ENCODE measurements around the gene ALDH9A1.
A peak's percentile ranks its signal among the peaks of the same experiment; 100 is the strongest.
"Not testable (repeated sequence)": the region's sequence is repeated elsewhere in the genome, so short reads cannot be mapped to it uniquely, and the experiment has no call there.

ALDH9A1 gene

GRCh38 chr1:165686121-165686970 lies 12.0 kb downstream of the ALDH9A1 start:
- H2AFZ ChIP-seq (ENCODE audit: low read length), result no peak overlapping the region
- H3F3A ChIP-seq (ENCODE audit: low read depth), result no peaks in the 10 kb centered on the region
- peak; percentile 69 for TF ChIP-seq CTCF (conservative IDR thresholded peaks at IDR 0.05; ENCODE audit: low read length)
- no peak for TF ChIP-seq EZH2phosphoT487 (IDR thresholded peaks at IDR 0.05; ENCODE audit: borderline replicate concordance)
- H3K9me2 ChIP-seq (replicated peaks; ENCODE audit: low read depth, low read length), result no peaks in the 10 kb centered on the region
- no peaks in the 10 kb centered on the region for H3K27me3 ChIP-seq (ENCODE audit: insufficient read depth, low read length, poor library complexity, severe bottlenecking)
- no peak overlapping the region for H3K4me3 ChIP-seq (ENCODE audit: low read length, poor library complexity, severe bottlenecking)
- peaks cover 21% of the 10 kb centered on the region for H3K4me1 ChIP-seq (ENCODE audit: insufficient read depth, low read length, poor library complexity, severe bottlenecking)
- no peaks in the 10 kb centered on the region for H3K9me3 ChIP-seq (ENCODE audit: insufficient read depth, low read depth, low read length)
- peak overlapping the region; percentile 10 for H3K9ac ChIP-seq (ENCODE audit: low read depth, low read length, poor library complexity, severe bottlenecking)
- peaks cover 23% of the 10 kb centered on the region for H4K20me1 ChIP-seq (ENCODE audit: insufficient read depth, low read length, poor library complexity, severe bottlenecking)
- H3K4me2 ChIP-seq (ENCODE audit: low read depth, low read length, poor library complexity, severe bottlenecking), result peak overlapping the region; percentile 29
- H3K79me2 ChIP-seq (ENCODE audit: insufficient read depth, low read length), result peaks cover 82% of the 10 kb centered on the region
- H3K36me3 ChIP-seq (ENCODE audit: insufficient read depth, low read length), result peaks cover 35% of the 10 kb centered on the region

GRCh38 chr1:165683848-165684485 lies 14.4 kb downstream of the ALDH9A1 start:
- TF ChIP-seq CTCF (conservative IDR thresholded peaks at IDR 0.05; ENCODE audit: low read length) (no peak), EZH2phosphoT487 (IDR thresholded peaks at IDR 0.05; ENCODE audit: borderline replicate concordance) (no peak)
- Histone ChIP-seq H4K20me1 (ENCODE audit: insufficient read depth, low read length, poor library complexity, severe bottlenecking) (peaks cover 22% of the 10 kb centered on the region), H3F3A (ENCODE audit: low read depth) (no peaks in the 10 kb centered on the region), H3K79me2 (ENCODE audit: insufficient read depth, low read length) (peaks cover 64% of the 10 kb centered on the region), H3K27me3 (ENCODE audit: insufficient read depth, low read length, poor library complexity, severe bottlenecking) (no peaks in the 10 kb centered on the region), H3K9me3 (ENCODE audit: insufficient read depth, low read depth, low read length) (no peaks in the 10 kb centered on the region), H2AFZ (ENCODE audit: low read length) (no peak overlapping the region), H3K4me3 (ENCODE audit: low read length, poor library complexity, severe bottlenecking) (no peak overlapping the region), H3K9ac (ENCODE audit: low read depth, low read length, poor library complexity, severe bottlenecking) (no peak overlapping the region), H3K4me2 (ENCODE audit: low read depth, low read length, poor library complexity, severe bottlenecking) (no peak overlapping the region), H3K4me1 (ENCODE audit: insufficient read depth, low read length, poor library complexity, severe bottlenecking) (peaks cover 17% of the 10 kb centered on the region), H3K9me2 (replicated peaks; ENCODE audit: low read depth, low read length) (no peaks in the 10 kb centered on the region), H3K36me3 (ENCODE audit: insufficient read depth, low read length) (peaks cover 58% of the 10 kb centered on the region)

DNA sequence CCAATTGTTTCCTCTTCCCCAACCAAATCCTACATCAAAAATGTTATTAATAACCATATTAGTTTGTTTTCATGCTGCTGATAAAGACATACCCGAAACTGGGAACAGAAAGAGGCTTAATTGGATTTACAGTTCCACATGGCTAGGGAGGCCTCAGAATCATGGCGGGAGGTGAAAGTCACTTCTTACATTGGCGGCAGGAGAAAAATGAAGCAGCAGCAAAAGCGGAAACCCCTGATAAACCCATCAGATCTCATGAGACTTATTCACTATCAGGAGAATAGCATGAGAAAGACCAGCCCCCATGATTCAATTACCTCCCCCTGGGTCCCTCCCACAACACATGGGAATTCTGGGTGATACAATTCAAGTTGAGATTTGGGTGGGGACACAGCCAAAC lies 17.6 kb downstream of the ALDH9A1 start:
- not testable (repeated sequence) for H3K27me3 ChIP-seq (ENCODE audit: insufficient read depth, low read length, poor library complexity, severe bottlenecking); H3K4me1 ChIP-seq (ENCODE audit: insufficient read depth, low read length, poor library complexity, severe bottlenecking); H3K9me3 ChIP-seq (ENCODE audit: insufficient read depth, low read depth, low read length); H2AFZ ChIP-seq (ENCODE audit: low read length); H3K4me2 ChIP-seq (ENCODE audit: low read depth, low read length, poor library complexity, severe bottlenecking); H4K20me1 ChIP-seq (ENCODE audit: insufficient read depth, low read length, poor library complexity, severe bottlenecking); H3K9ac ChIP-seq (ENCODE audit: low read depth, low read length, poor library complexity, severe bottlenecking); H3F3A ChIP-seq (ENCODE audit: low read depth); H3K9me2 ChIP-seq (replicated peaks; ENCODE audit: low read depth, low read length); H3K4me3 ChIP-seq (ENCODE audit: low read length, poor library complexity, severe bottlenecking)
- Histone ChIP-seq H3K36me3 (ENCODE audit: insufficient read depth, low read length) (peaks cover 77% of the 10 kb centered on the region), H3K79me2 (ENCODE audit: insufficient read depth, low read length) (peaks cover 32% of the 10 kb centered on the region)

Data from Loucy (cell line).